Astrocyte (in vitro differentiated cells and primary cell): ENCODE measurements around the gene INPP5A. TPM values are rescaled to one million over a fixed set of nuclear protein-coding genes. Genes with fewer than 3 reads are reported as not detected.

Experiments used
- DNase-seq: peaks from one replicate; pipeline ENCODE4 v3.0.0-alpha.2; 2010; ENCODE audit warnings: low read depth
- FAIRE-seq: peaks from 2 replicates; lab custom pipeline; 2011; peaks lifted over from hg19 to GRCh38; lab: Jason Lieb, UNC
- H2AFZ ChIP-seq: 2 replicates; pipeline ENCODE4 v1.6.0; 2012; ENCODE audit warnings: low read depth, low read length, inconsistent platforms
- H3K27ac ChIP-seq: 2 replicates; pipeline ENCODE4 v1.5.1; 2011; ENCODE audit warnings: low read depth, low read length, inconsistent platforms
- H3K27me3 ChIP-seq: 2 replicates; pipeline ENCODE4 v1.6.0; 2011; ENCODE audit warnings: low read length, inconsistent platforms; ENCODE audit not compliant: insufficient read depth
- H3K36me3 ChIP-seq: 2 replicates; pipeline ENCODE4 v1.5.1; 2011; ENCODE audit warnings: low read length, inconsistent platforms; ENCODE audit not compliant: insufficient read depth
- H3K4me1 ChIP-seq: 2 replicates; pipeline ENCODE4 v1.5.1; 2011; ENCODE audit warnings: low read length, inconsistent platforms; ENCODE audit not compliant: insufficient read depth
- H3K4me2 ChIP-seq: 2 replicates; pipeline ENCODE4 v1.6.0; 2012; ENCODE audit warnings: low read length, inconsistent platforms
- H3K4me3 ChIP-seq: 2 replicates; pipeline ENCODE4 v1.5.1; 2011; ENCODE audit warnings: low read depth, mild to moderate bottlenecking, low read length, inconsistent platforms; ENCODE audit not compliant: insufficient read depth
- H3K79me2 ChIP-seq: 2 replicates; pipeline ENCODE4 v1.6.0; 2012; ENCODE audit warnings: mild to moderate bottlenecking, low read length, inconsistent platforms; ENCODE audit not compliant: insufficient read depth
- H3K9ac ChIP-seq: 2 replicates; pipeline ENCODE4 v1.6.0; 2012; ENCODE audit warnings: mild to moderate bottlenecking, low read length, inconsistent platforms
- H3K9me3 ChIP-seq: 2 replicates; pipeline ENCODE4 v1.5.1; 2012; ENCODE audit warnings: low read depth, mild to moderate bottlenecking, low read length, inconsistent platforms; ENCODE audit not compliant: insufficient read depth
- H4K20me1 ChIP-seq: 2 replicates; pipeline ENCODE4 v1.6.0; 2012; ENCODE audit warnings: low read length, inconsistent platforms; ENCODE audit not compliant: insufficient read depth
- H3K27ac Mint-ChIP-seq: one replicate; pipeline ENCODE4 v1.8.0; 2021; ENCODE audit warnings: mild to moderate bottlenecking, mixed read lengths; ENCODE audit not compliant: unreplicated experiment
- H3K27me3 Mint-ChIP-seq: one replicate; pipeline ENCODE4 v1.8.0; 2021; ENCODE audit warnings: low read depth, mixed read lengths; ENCODE audit not compliant: unreplicated experiment
- H3K36me3 Mint-ChIP-seq: one replicate; pipeline ENCODE4 v1.8.0; 2021; ENCODE audit warnings: low read depth, mixed read lengths; ENCODE audit not compliant: unreplicated experiment
- H3K4me1 Mint-ChIP-seq: one replicate; pipeline ENCODE4 v1.8.0; 2021; ENCODE audit warnings: low read depth, mixed read lengths; ENCODE audit not compliant: unreplicated experiment
- H3K4me3 Mint-ChIP-seq: one replicate; pipeline ENCODE4 v1.8.0; 2021; ENCODE audit warnings: mild to moderate bottlenecking, moderate library complexity, mixed read lengths; ENCODE audit not compliant: unreplicated experiment
- H3K9me3 Mint-ChIP-seq: one replicate; pipeline ENCODE4 v1.8.0; 2021; ENCODE audit warnings: mild to moderate bottlenecking, mixed read lengths; ENCODE audit not compliant: unreplicated experiment
- EZH2 ChIP-seq: IDR thresholded peaks from 2 replicates; pipeline ENCODE4 v1.6.1; 2012; ENCODE audit warnings: mild to moderate bottlenecking, low read length, inconsistent platforms; ENCODE audit not compliant: insufficient read depth
- total RNA-seq: library from RNA; stranded (reverse); gene quantifications from 2 replicates; pipeline ENCODE4 v1.2.1, GENCODE V29; 2021
- TF ChIP-seq, protein P1 (sequence below): IDR thresholded peaks from 2 replicates; pipeline ENCODE4 v1.5.1; 2011; ENCODE audit warnings: low read depth, mild to moderate bottlenecking, inconsistent platforms, low read length, moderate library complexity; ENCODE audit not compliant: insufficient read depth

The INPP5A gene
- total RNA-seq, 1 donor from 2014 or later, result 39.1 TPM

DNA sequence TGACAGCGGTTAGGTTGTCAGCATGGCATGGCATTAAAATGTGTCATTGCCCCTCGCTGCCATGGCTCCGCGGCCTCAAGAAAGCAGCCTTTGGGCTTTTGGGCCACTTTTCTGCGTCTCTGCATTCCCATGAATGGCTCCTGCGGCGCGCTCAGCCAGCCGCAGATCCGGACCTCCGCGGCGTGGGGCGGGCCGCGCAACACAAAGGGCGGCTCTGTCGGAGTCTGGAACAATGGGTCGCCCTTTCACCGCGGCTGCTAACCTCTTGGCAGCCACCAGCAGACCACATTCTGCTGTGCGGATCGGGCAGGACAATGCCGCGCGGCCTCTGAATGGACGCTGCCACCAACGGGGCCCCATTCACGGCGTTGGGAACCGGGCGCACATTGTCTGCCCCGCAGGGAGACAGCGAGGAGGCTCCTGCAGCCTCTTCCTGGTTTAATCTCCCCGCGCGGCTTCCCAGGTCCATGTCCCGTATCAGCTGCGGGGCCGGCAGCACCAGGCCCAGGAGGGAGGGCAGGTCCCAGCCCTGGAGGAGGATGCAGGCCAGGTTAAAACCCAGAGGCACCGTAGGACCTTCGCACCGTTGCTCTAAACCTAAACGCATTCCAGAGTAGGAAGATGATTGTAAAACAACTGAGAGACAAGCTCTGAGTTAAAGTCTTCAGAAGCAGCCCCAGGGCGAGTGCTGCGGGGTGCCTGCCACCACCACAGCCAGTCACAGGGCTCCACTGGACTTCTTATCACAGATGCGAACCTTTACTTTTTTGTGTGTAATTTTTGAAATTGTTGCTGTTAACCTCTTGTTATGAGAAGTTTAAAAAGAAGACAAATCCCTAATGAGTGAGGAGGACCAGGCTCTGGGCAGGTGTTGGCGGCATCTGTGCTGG lies 176.8 kb downstream of the INPP5A start:
- H3K79me2 ChIP-seq, result no peaks in the 10 kb centered on the region
- no peaks in the 10 kb centered on the region for H3K9me3 ChIP-seq
- no peak for TF ChIP-seq EZH2
- TF ChIP-seq, protein P1, sequence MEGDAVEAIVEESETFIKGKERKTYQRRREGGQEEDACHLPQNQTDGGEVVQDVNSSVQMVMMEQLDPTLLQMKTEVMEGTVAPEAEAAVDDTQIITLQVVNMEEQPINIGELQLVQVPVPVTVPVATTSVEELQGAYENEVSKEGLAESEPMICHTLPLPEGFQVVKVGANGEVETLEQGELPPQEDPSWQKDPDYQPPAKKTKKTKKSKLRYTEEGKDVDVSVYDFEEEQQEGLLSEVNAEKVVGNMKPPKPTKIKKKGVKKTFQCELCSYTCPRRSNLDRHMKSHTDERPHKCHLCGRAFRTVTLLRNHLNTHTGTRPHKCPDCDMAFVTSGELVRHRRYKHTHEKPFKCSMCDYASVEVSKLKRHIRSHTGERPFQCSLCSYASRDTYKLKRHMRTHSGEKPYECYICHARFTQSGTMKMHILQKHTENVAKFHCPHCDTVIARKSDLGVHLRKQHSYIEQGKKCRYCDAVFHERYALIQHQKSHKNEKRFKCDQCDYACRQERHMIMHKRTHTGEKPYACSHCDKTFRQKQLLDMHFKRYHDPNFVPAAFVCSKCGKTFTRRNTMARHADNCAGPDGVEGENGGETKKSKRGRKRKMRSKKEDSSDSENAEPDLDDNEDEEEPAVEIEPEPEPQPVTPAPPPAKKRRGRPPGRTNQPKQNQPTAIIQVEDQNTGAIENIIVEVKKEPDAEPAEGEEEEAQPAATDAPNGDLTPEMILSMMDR, result no peak
- H3K4me2 ChIP-seq, result peak overlapping the region; percentile 81
- no peaks in the 10 kb centered on the region for H3K36me3 ChIP-seq
- peak overlapping the region; percentile 29 for H2AFZ ChIP-seq
- FAIRE-seq (no peak), DNase-seq (peak; percentile 26)
- H3K4me3 ChIP-seq, result no peak overlapping the region
- Mint-ChIP-seq H3K4me3 (no peak overlapping the region), H3K27ac (no peak overlapping the region), H3K36me3 (peaks cover 3% of the 10 kb centered on the region), H3K27me3 (peaks cover 6% of the 10 kb centered on the region), H3K4me1 (no peaks in the 10 kb centered on the region), H3K9me3 (peaks cover 2% of the 10 kb centered on the region)
- peaks cover 38% of the 10 kb centered on the region for H4K20me1 ChIP-seq
- H3K9ac ChIP-seq, result peak overlapping the region; percentile 31
- H3K27me3 ChIP-seq, result no peaks in the 10 kb centered on the region
- no peak overlapping the region for H3K27ac ChIP-seq
- peaks cover 9% of the 10 kb centered on the region for H3K4me1 ChIP-seq

DNA sequence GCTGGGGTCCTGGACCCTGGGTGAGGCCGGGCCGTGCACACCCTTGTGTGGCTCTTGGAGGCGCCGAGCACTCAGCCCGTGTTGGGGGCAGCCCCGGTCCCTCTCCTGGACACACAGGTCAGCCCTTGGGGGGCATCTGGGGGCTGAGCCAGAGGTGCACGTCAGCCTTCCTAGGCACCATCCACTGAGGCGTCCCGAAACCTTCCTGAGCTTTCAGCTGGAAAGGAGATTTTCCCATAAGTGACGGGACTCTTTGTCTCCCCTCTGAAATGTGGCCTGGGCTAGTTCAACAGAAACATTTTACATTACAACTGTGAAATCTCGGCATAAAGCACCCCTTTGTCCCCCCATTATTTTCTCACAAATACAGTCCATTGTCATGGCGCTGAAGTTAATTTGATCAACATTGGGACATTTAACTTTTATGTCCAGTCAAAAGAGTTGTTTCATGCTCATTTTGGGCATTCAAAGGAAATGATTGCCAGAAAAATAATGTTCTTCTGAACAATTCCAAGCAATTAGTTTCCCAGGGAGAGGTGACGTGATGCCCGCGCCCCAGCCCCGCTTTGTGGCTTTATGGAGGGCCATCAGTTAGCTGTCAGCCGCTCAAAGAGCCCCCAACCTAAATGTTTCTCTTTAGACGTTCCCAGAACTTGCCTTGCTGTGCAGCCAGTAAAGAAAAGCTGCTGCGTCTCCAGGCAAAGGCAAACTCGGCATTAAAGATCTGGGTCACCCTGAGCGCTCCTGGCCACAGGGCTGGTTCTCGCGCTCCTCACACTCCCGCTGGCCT lies 177.6 kb downstream of the INPP5A start:
- Histone ChIP-seq H3K9me3 (no peaks in the 10 kb centered on the region), H4K20me1 (peaks cover 33% of the 10 kb centered on the region), H3K4me1 (peaks cover 9% of the 10 kb centered on the region), H3K36me3 (no peaks in the 10 kb centered on the region), H3K4me2 (no peak overlapping the region), H2AFZ (no peak overlapping the region), H3K9ac (no peak overlapping the region), H3K4me3 (no peak overlapping the region), H3K27me3 (no peaks in the 10 kb centered on the region), H3K27ac (no peak overlapping the region), H3K79me2 (no peaks in the 10 kb centered on the region)
- no peak for TF ChIP-seq EZH2
- TF ChIP-seq, protein P1, result no peak
- Mint-ChIP-seq H3K9me3 (peaks cover 2% of the 10 kb centered on the region), H3K27ac (no peak overlapping the region), H3K36me3 (peaks cover 3% of the 10 kb centered on the region), H3K4me3 (no peak overlapping the region), H3K4me1 (no peaks in the 10 kb centered on the region), H3K27me3 (peaks cover 6% of the 10 kb centered on the region)
- no peak for FAIRE-seq
- DNase-seq, result no peak
